GM04504 (cell line): Measurements from ENCODE around the gene ANKRD33B.
"Not testable (repeated sequence)": the region's sequence is repeated elsewhere in the genome, so short reads cannot be mapped to it uniquely, and the experiment has no call there.

Experiments used
- DNase-seq: peaks from one replicate; pipeline ENCODE4 v3.0.0-alpha.2; 2012; ENCODE audit warnings: low read depth

ANKRD33B gene

GRCh38 chr5:10537624-10538023 lies 26.2 kb upstream of the ANKRD33B start:
- DNase-seq = no peak

- no peak for DNase-seq
These were observed 25.6 kb upstream of the ANKRD33B start for GRCh38 chr5:10538103-10538788.

DNA sequence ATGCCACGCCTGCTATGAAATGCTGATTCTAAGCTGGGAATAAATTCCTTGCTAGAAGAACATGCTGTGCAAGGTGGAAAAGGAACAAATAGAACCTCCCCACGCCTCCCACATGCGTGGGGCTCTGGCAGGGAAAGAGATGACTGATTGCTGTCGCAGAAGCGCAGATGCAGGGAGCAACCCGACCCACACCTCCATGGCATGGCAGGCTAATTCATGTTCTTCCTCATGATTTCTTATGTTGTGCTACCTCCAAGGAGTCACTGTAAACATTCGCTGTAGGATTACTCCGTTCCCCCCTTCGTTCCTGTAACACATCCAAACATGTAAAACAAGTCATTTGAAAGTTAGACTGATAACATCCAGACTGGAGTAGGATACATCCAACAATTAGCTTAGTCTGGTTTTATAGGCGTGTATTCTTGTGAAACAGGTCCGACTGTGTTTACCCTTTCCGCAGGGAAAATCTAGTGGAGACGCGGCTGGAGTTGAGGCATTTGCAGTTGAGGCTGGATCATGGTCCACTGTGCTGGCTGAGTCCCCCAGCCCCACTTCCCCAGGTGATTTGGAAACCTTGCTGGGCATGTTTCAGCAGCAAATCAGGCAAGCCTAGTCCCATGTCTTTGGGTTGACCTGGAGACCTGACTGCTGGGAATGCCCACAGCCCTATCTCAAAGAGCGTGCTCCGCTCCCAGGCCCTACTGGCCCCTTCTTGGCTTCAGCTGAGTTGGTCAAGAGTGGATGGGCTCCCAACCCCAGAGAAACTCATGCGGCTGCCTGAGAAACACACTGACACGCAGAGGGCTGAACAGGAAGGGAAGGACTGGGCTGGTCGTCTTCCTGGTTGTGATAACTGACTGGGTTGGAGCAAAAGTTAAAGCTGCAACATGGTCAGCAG lies 24.8 kb upstream of the ANKRD33B start:
- DNase-seq = no peak

DNA sequence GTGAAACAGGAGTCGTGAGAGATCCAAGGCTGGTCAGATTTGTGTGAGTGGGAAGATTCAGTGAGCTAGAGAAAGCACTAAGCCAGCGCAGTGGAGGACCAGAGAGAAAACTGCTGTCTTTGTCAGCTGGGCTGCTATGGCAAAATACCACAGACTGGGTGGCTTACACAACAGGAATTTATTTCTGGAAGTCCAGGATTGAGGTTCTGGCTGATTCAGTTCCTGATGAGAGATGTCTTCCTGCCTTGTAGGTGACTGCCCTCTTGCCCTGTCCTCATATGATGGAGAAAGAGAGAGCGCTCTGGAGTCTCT lies 24.2 kb upstream of the ANKRD33B start:
- no peak for DNase-seq

DNA sequence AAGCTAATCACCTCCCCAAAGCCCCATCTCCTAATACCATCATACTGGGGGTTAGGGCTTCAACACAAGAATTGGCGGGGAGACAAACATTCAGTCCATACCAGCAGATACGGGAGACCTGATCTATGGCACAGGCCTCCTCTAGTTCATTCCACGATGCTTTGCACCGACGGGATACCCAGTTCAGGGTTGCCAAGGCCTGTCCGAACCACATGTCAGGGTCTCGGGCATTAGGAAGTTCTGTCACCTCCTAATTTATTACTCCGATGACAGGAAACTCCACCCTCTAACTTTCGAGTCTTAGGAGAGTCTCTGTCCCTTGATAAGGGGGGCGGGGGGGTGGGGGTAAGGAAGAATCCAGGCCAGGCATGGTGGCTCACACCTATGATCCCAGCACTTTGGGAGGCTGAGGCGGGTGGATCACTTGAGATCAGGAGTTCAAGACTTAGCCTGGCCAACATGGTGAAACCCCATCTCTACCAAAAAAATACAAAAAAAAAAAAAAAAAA lies 23.8 kb upstream of the ANKRD33B start:
- DNase-seq = no peak

DNA sequence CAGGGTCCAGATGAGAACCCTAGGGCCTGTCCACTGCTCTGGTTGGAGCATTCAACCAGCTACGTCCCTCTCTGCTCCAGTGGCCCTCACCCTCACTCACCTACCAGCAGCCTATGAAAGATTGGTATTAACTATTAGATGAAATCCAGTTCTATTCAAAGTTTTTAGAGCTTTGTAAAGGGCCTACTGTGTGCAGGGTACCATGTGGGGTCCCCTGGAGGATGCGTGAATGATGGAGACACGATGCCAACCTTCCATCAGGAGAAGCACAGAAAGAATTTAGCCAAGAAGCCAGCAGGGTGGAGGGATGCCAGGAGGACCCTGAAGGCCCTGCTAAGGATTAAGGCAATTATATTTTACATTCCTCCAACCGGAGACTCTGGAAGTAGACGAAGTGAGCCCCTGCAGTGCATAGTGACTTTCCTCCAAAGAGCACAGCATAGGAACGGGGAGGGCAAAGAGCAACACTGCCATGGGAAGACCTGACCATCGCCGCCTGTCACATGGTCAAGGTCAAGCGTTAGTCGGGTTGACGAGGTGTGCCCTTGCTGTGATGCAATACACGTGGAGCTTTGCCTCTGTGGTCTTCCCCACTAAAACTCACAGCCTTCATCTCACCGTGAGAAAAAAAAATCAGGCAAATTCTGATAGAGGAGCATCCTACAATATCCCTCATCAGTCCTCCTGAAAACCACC lies 22.8 kb upstream of the ANKRD33B start:
- no peak for DNase-seq

DNA sequence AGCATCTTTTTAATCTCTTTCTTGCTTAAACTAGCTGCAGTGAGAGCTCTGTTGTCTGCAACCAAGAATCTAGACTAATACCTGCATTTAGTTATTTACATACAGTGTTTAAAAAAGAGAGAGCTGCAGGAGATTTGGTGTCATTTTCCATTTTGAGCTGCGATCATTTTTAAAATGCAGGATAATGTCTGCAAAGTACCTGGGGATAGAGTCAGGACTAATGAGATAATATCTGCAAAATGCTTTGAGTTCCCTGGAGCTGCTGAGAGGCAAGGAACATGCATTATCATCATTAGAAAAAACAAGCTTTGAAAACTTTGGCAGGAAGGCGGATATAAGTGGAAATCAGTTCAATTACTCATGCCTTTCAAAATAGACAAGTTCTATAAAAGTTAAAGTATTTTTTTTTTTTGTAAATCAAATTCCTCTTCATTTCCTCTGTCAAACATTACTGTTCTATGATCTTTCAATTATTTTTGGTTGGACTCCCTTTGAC lies 21.8 kb upstream of the ANKRD33B start:
- no peak for DNase-seq

GRCh38 chr5:10543585-10544040 lies 20.3 kb upstream of the ANKRD33B start:
- DNase-seq = no peak

GRCh38 chr5:10545084-10545483 lies 18.8 kb upstream of the ANKRD33B start:
- no peak for DNase-seq

GRCh38 chr5:10546186-10546585 lies 17.7 kb upstream of the ANKRD33B start:
- no peak for DNase-seq

DNA sequence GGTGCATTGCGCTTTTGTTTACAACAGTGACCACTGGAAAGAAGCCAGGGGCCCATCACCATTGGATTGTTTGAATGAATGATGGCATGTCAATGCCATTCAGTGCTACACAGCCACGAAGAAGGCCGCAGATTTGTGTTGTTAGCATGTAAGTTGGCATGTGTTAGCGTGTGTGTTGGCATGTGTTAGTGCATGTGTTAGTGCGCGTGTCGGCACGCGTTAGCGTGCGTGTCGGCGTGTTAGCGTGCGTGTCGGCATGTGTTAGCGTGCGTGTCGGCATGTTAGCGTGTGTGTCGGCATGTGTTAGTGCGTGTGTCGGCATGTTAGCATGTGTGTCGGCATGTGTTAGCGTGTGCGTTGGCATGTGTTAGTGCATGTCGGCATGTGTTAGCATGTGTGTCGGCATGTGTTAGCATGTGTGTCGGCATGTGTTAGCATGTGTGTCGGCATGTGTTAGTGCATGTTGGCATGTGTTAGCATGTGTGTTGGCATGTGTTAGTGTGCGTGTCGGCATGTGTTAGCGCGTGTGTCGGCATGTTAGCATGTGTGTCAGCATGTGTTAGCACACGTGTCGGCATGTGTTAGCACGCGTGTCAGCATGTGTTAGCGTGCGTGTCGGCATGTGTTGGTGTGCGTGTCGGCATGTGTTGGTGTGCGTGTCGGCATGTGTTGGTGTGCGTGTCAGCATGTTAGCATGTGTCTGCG lies 15.3 kb upstream of the ANKRD33B start:
- no peak for DNase-seq

- DNase-seq = not testable (repeated sequence)
These were observed 14.8 kb upstream of the ANKRD33B start for GRCh38 chr5:10549123-10549514.

DNA sequence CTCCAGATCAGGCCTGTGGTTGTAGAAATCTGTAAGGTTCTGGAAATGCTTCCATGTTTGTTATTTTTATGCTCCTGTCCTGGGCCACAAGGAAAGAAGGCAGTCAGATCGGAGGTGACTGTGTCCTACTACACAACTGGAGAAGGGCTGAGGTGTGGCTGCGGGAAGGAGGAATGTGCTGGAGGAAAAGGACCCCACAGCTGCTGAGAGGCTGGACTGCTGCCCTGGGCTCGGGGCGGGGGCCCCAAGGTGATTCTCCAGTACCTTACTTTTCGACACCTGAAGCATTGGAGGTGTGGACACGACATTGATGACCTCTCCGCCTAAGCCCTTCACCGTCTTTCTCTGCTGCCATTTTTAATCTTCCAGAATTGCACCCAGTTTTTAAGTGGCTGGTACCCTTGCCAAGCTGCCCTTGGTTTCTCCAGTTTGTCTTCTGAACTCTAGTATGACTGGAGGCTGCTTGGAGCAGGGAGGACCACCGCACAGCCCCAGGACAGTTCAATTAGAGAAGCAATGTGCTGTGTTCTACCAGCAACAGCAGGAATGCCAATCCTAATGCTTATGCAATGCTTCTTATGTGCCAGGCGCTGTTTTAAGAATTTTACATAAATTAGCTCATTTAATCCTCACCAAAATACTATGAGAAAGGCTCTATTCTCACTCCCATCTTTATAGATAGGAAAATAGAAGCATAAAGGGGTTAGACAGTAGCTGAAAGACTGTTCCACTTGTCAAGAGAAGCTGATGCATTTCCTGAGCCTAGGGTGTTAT lies 13.5 kb upstream of the ANKRD33B start:
- no peak for DNase-seq

- no peak for DNase-seq
These were observed 12.1 kb upstream of the ANKRD33B start for GRCh38 chr5:10551782-10552138.

GRCh38 chr5:10552183-10553143 lies 11.4 kb upstream of the ANKRD33B start:
- no peak for DNase-seq

- DNase-seq = no peak
These were observed 10.4 kb upstream of the ANKRD33B start for GRCh38 chr5:10553476-10553875.

DNA sequence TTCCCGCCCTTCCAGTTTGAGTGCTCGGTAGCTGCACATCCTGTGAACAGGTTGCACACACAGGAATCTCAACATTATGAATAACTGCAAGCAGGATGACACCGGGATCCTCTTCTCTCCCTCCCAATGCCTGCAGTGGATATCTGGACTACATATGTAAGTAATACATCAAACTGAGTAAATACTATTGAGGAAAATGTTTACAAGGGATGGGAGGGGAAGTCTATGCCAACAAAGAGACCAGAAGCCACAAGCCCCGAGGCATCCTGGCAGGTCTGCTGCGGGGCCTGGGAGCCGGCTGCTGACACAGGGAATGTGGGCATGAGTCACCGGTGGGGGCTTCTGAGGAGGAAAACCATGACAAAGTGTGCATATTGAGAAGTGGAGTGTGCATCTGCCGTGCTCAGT lies 8.6 kb upstream of the ANKRD33B start:
- peak; percentile 94 for DNase-seq

DNA sequence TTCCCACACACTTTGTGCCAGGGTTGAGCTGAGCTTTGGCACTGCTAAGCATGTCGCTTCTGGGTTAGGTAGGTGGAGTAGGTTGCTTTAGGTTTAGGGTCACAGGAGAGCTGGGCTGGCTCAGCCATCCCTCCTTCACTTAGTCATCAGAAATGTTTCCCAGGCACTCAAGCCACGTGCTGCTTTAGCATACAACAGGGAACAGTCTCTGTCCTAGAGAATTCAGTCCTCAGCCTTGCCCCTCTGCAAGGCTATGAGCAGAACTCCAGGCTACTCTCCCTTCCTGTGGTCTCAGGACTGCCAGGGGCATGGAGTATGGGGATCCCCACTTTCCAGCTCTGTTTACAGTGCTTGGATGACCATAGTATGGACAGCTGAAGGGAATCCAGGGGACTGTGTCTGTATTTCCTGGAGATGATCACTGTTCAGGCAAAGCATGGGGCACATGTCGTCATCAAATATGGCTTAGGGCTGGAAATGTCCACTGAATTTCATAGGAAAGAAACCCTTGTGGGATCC lies 7.5 kb upstream of the ANKRD33B start:
- DNase-seq = no peak

DNA sequence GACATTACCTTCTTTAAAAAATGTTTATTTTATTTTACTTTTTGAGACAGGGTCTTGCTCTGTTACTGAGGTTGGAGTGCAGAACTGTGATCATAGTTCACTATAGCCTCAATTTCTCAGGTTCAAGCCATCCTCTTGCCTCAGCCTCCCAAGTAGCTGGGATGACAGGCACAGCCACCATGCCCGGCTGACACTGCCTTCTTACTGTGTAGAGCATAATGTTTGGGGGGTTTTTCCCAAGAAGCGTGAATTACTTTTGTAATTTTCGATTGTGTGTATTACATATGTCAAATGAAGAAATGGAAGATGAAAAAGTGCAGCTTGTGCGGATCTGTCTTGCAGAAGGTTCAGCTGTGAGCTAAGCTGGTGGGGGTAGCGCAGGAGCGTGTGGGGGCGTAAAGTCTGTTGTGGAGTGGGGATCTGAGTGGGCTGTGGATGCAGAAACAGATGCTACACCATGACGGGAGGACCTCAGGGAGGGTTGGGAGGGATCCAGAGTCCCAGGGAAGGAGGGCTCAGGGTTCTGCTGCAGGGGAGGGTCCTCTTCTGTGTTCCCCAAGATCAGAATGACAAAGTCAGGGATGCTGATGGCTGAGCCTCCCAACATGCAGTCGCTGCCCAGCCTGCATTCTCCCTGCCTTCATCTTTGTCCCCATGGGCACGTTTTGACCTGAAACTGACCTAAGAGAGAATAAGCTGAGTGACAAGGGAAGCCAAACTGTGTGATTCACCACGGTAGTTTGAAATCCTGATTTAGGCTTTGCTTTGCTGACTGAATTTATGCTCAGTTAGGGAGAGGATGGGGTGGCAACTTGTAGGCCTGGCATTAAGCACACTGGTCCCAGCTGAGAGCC lies 6.8 kb upstream of the ANKRD33B start:
- no peak for DNase-seq
